ENCODE measurements around the gene MIOX.

The MIOX gene

GRCh38 chr22:50500452-50500851, 13.8 kb downstream of the MIOX start:
- TF ChIP-seq, protein P1, sequence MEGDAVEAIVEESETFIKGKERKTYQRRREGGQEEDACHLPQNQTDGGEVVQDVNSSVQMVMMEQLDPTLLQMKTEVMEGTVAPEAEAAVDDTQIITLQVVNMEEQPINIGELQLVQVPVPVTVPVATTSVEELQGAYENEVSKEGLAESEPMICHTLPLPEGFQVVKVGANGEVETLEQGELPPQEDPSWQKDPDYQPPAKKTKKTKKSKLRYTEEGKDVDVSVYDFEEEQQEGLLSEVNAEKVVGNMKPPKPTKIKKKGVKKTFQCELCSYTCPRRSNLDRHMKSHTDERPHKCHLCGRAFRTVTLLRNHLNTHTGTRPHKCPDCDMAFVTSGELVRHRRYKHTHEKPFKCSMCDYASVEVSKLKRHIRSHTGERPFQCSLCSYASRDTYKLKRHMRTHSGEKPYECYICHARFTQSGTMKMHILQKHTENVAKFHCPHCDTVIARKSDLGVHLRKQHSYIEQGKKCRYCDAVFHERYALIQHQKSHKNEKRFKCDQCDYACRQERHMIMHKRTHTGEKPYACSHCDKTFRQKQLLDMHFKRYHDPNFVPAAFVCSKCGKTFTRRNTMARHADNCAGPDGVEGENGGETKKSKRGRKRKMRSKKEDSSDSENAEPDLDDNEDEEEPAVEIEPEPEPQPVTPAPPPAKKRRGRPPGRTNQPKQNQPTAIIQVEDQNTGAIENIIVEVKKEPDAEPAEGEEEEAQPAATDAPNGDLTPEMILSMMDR (conservative IDR thresholded peaks at IDR 0.05; ENCODE audit: low read depth) = no peak
- CTCF ChIA-PET = no interaction called here

DNA sequence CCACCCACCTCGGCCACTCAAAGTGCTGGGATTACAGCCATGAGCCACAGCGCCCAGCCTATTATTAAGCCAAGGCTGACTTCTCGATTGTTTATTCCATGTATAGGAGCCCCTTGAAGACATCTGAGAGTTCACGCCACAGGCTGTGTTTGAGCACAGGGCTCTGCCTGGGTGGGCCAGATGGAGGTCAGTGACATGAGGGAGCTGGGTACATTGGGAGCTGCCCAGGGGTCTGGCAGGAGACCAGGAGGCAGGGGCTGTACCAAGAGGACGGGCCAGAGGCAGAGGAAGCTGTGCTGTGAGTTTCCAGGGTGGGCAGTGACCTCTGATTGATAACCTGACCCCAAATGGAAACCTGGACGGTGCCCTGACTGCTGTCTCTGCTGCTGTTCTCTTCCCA, 15.4 kb downstream of the MIOX start:
- peak overlapping the region; percentile 53 for H3K27ac ChIP-seq
- TF ChIP-seq, protein P1 (conservative IDR thresholded peaks at IDR 0.05; ENCODE audit: low read depth) = no peak
- CTCF ChIA-PET = no interaction called here
- DNase-seq (ENCODE audit: low spot score) = no peak
- POLR2A ChIA-PET (ENCODE audit: low non-redundant PET) = no interaction called here

More at GRCh38 chr22:50500452-50500851, 13.8 kb downstream of the MIOX start:
- no peak for DNase-seq (ENCODE audit: low spot score)
- no peak overlapping the region for H3K27ac ChIP-seq
- POLR2A ChIA-PET (ENCODE audit: low non-redundant PET) = no interaction called here

- DNase-seq (ENCODE audit: low spot score) = no peak
- TF ChIP-seq, protein P1 (conservative IDR thresholded peaks at IDR 0.05; ENCODE audit: low read depth) = no peak
- ChIA-PET CTCF (no interaction called here), POLR2A (ENCODE audit: low non-redundant PET) (no interaction called here)
- peak overlapping the region; percentile 53 for H3K27ac ChIP-seq
Observed at GRCh38 chr22:50502628-50503474, 16.2 kb downstream of the MIOX start.

- no peak for DNase-seq (ENCODE audit: low spot score)
- POLR2A ChIA-PET (ENCODE audit: low non-redundant PET) = no interaction called here
- H3K27ac ChIP-seq = peak overlapping the region; percentile 53
- TF ChIP-seq, protein P1 (conservative IDR thresholded peaks at IDR 0.05; ENCODE audit: low read depth) = no peak
- CTCF ChIA-PET = no interaction called here
Observed at GRCh38 chr22:50503475-50504145, 17.0 kb downstream of the MIOX start.

DNA sequence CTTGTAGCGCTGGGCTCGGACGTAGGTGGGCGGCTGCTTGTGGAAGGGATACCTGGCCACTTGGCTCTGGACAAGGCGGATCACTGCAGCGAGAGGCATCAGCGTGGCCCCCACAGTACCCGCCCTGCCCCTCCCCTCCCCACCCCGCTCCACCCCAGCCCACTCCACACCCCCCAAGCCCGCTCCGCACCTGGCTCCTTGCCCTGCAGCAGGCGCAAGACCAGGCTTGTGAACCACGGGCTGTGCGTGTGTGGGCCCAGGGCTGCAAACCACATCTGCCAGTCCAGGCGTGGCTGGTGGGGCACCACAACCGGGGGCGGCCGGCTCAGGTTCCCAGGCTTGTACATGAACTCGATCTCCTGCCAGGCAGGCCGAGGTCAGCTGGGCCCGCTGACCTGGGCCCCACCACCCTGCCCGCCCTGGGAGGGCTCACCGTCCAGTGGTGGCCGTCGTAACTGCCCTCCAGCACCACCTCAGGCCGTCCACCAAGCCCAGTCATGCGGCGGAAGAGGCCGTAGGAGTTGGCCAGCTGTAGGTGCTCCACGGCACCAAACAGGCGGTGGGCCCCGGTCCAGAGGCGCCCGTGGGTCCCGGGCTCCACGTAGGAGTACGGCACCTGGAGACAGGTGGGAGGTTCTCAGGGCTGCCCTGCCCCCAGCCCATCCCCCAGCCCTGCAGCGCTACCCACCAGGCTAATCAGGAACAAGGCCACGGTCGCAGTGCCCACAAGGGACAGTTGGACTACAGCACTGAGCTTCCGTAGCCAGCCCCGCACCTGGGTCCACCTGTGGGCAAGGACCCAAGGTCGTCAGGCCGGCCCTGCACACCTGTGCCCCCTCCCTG, 17.9 kb downstream of the MIOX start:
- ChIA-PET CTCF (interaction anchor here (0.6 kb wide), 1 partner anchor 25 kb away, joined by 3 read pairs; no protein-coding TSS in a partner anchor), POLR2A (ENCODE audit: low non-redundant PET) (no interaction called here)
- TF ChIP-seq, protein P1 (conservative IDR thresholded peaks at IDR 0.05; ENCODE audit: low read depth) = no peak
- no peak for DNase-seq (ENCODE audit: low spot score)
- H3K27ac ChIP-seq = peak overlapping the region; percentile 84

DNA sequence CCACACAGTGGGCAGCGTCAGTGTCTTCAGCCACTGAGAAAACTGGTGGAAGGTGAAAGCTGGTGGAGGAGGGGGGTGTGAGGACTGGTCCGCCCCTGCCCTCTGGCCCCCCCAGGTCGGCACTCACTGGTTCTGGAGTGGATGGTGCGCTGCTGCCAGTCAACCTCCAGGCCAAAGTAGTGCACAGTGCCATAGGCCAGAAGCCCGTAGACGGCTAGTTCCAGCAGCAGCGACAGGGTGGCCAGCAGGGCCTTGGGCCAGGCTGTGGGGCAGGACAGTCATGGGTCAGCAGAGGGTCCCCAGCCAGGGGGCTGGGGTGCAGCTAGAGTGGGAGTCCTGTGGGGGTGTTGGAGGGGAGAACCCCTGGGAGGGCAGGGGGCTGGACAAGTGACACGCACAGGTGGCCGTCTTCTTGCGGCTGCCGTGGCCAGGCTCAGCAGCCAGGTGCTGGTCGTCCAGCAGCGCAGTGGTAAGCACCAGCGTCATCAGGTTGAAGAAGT, 18.7 kb downstream of the MIOX start:
- H3K27ac ChIP-seq = peak overlapping the region; percentile 84
- DNase-seq (ENCODE audit: low spot score) = no peak
- TF ChIP-seq, protein P1 (conservative IDR thresholded peaks at IDR 0.05; ENCODE audit: low read depth) = no peak
- ChIA-PET CTCF (interaction anchor here (0.6 kb wide), 1 partner anchor 264 kb away, joined by 3 read pairs; no protein-coding TSS in a partner anchor), POLR2A (ENCODE audit: low non-redundant PET) (no interaction called here)
